ENCODE data around the gene MTUS2. TPM values are rescaled to one million over a fixed set of nuclear protein-coding genes. Genes with fewer than 3 reads are reported as not detected.

Gene MTUS2
- total RNA-seq, 1 donor from 2014 or later: 0.67 TPM

GRCh38 chr13:28866932-28867331 is 46.8 kb downstream of the MTUS2 start:
- H3K4me1 ChIP-seq: no peaks in the 10 kb centered on the region
- no peaks in the 10 kb centered on the region for H3K79me2 ChIP-seq (ENCODE audit: low read depth)
- H3K9me3 ChIP-seq (ENCODE audit: low read depth): no peaks in the 10 kb centered on the region
- H3K36me3 ChIP-seq: no peaks in the 10 kb centered on the region
- H3K27me3 ChIP-seq: no peaks in the 10 kb centered on the region
- H3K4me1 Mint-ChIP-seq: no peaks in the 10 kb centered on the region
- DNase-seq (ENCODE audit: low spot score): no peak
- H3K27ac ChIP-seq: no peak overlapping the region
- peaks cover 4% of the 10 kb centered on the region for H3K9me3 Mint-ChIP-seq
- no peaks in the 10 kb centered on the region for H3K27me3 Mint-ChIP-seq (ENCODE audit: insufficient read depth, low read depth)
- no peaks in the 10 kb centered on the region for H3F3A ChIP-seq (ENCODE audit: low read depth)
- H2AFZ ChIP-seq (replicated peaks): no peak overlapping the region
- H3K27ac Mint-ChIP-seq: no peak overlapping the region
- H3K36me3 Mint-ChIP-seq: no peaks in the 10 kb centered on the region
- no peak overlapping the region for H3K9ac ChIP-seq
- no peaks in the 10 kb centered on the region for H4K20me1 ChIP-seq (ENCODE audit: low read depth)
- H3K4me3 ChIP-seq: no peak overlapping the region
- TF ChIP-seq CTCF (IDR thresholded peaks at IDR 0.05) (no peak), EZH2phosphoT487 (IDR thresholded peaks at IDR 0.05) (no peak), EZH2 (IDR thresholded peaks at IDR 0.05) (no peak)
- no peak overlapping the region for H3K4me3 Mint-ChIP-seq
- no peak overlapping the region for H3K4me2 ChIP-seq

GRCh38 chr13:28867564-28867963 is 47.4 kb downstream of the MTUS2 start:
- no peaks in the 10 kb centered on the region for H3K79me2 ChIP-seq (ENCODE audit: low read depth)
- no peak overlapping the region for H3K9ac ChIP-seq
- H3K27me3 ChIP-seq: no peaks in the 10 kb centered on the region
- H3K9me3 ChIP-seq (ENCODE audit: low read depth): no peaks in the 10 kb centered on the region
- peaks cover 10% of the 10 kb centered on the region for H3K9me3 Mint-ChIP-seq
- no peaks in the 10 kb centered on the region for H3K27me3 Mint-ChIP-seq (ENCODE audit: insufficient read depth, low read depth)
- H4K20me1 ChIP-seq (ENCODE audit: low read depth): no peaks in the 10 kb centered on the region
- no peak overlapping the region for H3K4me3 ChIP-seq
- H3K36me3 ChIP-seq: no peaks in the 10 kb centered on the region
- H3F3A ChIP-seq (ENCODE audit: low read depth): no peaks in the 10 kb centered on the region
- TF ChIP-seq EZH2phosphoT487 (IDR thresholded peaks at IDR 0.05) (no peak), CTCF (IDR thresholded peaks at IDR 0.05) (no peak), EZH2 (IDR thresholded peaks at IDR 0.05) (no peak)
- H2AFZ ChIP-seq (replicated peaks): no peak overlapping the region
- no peaks in the 10 kb centered on the region for H3K4me1 Mint-ChIP-seq
- H3K27ac Mint-ChIP-seq: no peak overlapping the region
- H3K36me3 Mint-ChIP-seq: no peaks in the 10 kb centered on the region
- H3K4me1 ChIP-seq: no peaks in the 10 kb centered on the region
- no peak overlapping the region for H3K4me3 Mint-ChIP-seq
- H3K27ac ChIP-seq: no peak overlapping the region
- no peak for DNase-seq (ENCODE audit: low spot score)
- no peak overlapping the region for H3K4me2 ChIP-seq

- Histone ChIP-seq H3K9me3 (ENCODE audit: low read depth) (no peaks in the 10 kb centered on the region), H3F3A (ENCODE audit: low read depth) (no peaks in the 10 kb centered on the region), H3K79me2 (ENCODE audit: low read depth) (no peaks in the 10 kb centered on the region), H3K4me1 (no peaks in the 10 kb centered on the region), H3K36me3 (no peaks in the 10 kb centered on the region), H4K20me1 (ENCODE audit: low read depth) (no peaks in the 10 kb centered on the region), H3K4me2 (no peak overlapping the region), H3K4me3 (no peak overlapping the region), H3K27ac (no peak overlapping the region), H3K27me3 (no peaks in the 10 kb centered on the region), H3K9ac (no peak overlapping the region), H2AFZ (replicated peaks) (no peak overlapping the region)
- TF ChIP-seq CTCF (IDR thresholded peaks at IDR 0.05): no peak
- no peak for TF ChIP-seq EZH2 (IDR thresholded peaks at IDR 0.05)
- TF ChIP-seq EZH2phosphoT487 (IDR thresholded peaks at IDR 0.05): no peak
- H3K9me3 Mint-ChIP-seq: peaks cover 16% of the 10 kb centered on the region
- no peaks in the 10 kb centered on the region for H3K27me3 Mint-ChIP-seq (ENCODE audit: insufficient read depth, low read depth)
- no peaks in the 10 kb centered on the region for H3K4me1 Mint-ChIP-seq
- H3K4me3 Mint-ChIP-seq: no peak overlapping the region
- no peak overlapping the region for H3K27ac Mint-ChIP-seq
- no peaks in the 10 kb centered on the region for H3K36me3 Mint-ChIP-seq
- no peak for DNase-seq (ENCODE audit: low spot score)
Observed at GRCh38 chr13:28872427-28873176, 52.5 kb downstream of the MTUS2 start.

All from neural progenitor cell (in vitro differentiated cells).